Right cardiac atrium (tissue), 5 donors: Measurements from ENCODE around the gene SMAD7. TPM values are rescaled to one million over a fixed set of nuclear protein-coding genes. Genes with fewer than 3 reads are reported as not detected.

ENCODE experiments used
- ATAC-seq, 2 donors: fragments of 200-7000 bp; cut with Tn5 transposase; one replicate each; pipeline versions ENCODE4 v1.8.0 to v1.9.1; 2020; ENCODE audit warnings: moderate library complexity in 2 of 2, mild to moderate bottlenecking in 1 of 2
- DNase-seq, 3 donors: peaks; one replicate each; pipeline ENCODE4 v3.0.0-alpha.2; 2020
- H3K27ac ChIP-seq: one replicate; pipeline ENCODE4 v1.5.1; 2013; ENCODE audit warnings: mild to moderate bottlenecking, low read length, control low read depth, moderate library complexity
- H3K27me3 ChIP-seq: one replicate; pipeline ENCODE4 v1.6.1; 2013; ENCODE audit not compliant: control insufficient read depth, insufficient read depth
- H3K4me1 ChIP-seq: one replicate; pipeline ENCODE4 v1.6.1; 2013; ENCODE audit warnings: low read length; ENCODE audit not compliant: control insufficient read depth, insufficient read depth
- H3K4me3 ChIP-seq: one replicate; pipeline ENCODE4 v1.5.1; 2013; ENCODE audit warnings: low read length, control low read depth
- H3K9me3 ChIP-seq: one replicate; pipeline ENCODE4 v1.6.1; 2013; ENCODE audit warnings: low read length; ENCODE audit not compliant: control insufficient read depth
- WGBS: extraction: QIAGEN DNeasy Blood & Tissue Kit; methylation state at CpG from one replicate; pipeline ENCODE4 v1.1.7; 2013; 5-methylcytosine and 5-hydroxymethylcytosine counted together
- intact Hi-C, 4 donors: fragments of 100-400 bp; cut with DNase I; formaldehyde crosslinking; loops; one replicate each; pipeline versions ENCODE4 v1.11.0 to v1.14.0; 2022 to 2023
- polyA plus RNA-seq: library from polyadenylated mRNA; stranded (reverse); fragments of 200-250 nt; gene quantifications from one replicate; pipeline ENCODE4 v1.2.3, GENCODE V29; 2013
- total RNA-seq, 4 donors: library from RNA; stranded (reverse); fragmentation: NEBNext Ultra II Directional; extraction: Animal tissue kit (Norgen Biotek cat#: 25700); gene quantifications; one replicate each; pipeline ENCODE4 v1.2.1, GENCODE V29; 2021
- donor health status: healthy with polysubstance abuse.
- donor health status: DM: no; HTN: yes; CAD: no.
- donor health status: DM: no; HTN: no; CAD: no.
- donor health status: DM: no; HTN: yes; CAD: no; lungs with severe emphysema.
- donor health status: DM: yes; HTN: yes; CAD: no.

The SMAD7 gene
- total and polyA plus RNA-seq, 5 donors, result 34.8 to 97.6 (median 92.1) TPM

- H3K4me3 ChIP-seq, result no peak overlapping the region
- no peak for DNase-seq
- H3K27ac ChIP-seq, result no peak overlapping the region
- H3K9me3 ChIP-seq, result no peaks in the 10 kb centered on the region
- 98% methylated on average over 1 of the region's 1 CpG for WGBS
- ATAC-seq, result no peak
- intact Hi-C loops, result no loop called here
- no peaks in the 10 kb centered on the region for H3K27me3 ChIP-seq
- H3K4me1 ChIP-seq, result no peaks in the 10 kb centered on the region
Measured at GRCh38 chr18:48880931-48881330, 69.8 kb downstream of the SMAD7 start.

GRCh38 chr18:48879008-48879431 lies 71.7 kb downstream of the SMAD7 start:
- Histone ChIP-seq H3K4me1 (no peaks in the 10 kb centered on the region), H3K27me3 (no peaks in the 10 kb centered on the region), H3K9me3 (no peaks in the 10 kb centered on the region), H3K27ac (no peak overlapping the region), H3K4me3 (no peak overlapping the region)
- intact Hi-C loops, result no loop called here
- peak in 1 of 3 donors; percentile 25 for DNase-seq
- ATAC-seq, result no peak
- 79% methylated on average over 15 of the region's 15 CpGs for WGBS

GRCh38 chr18:48878471-48878870 lies 72.3 kb downstream of the SMAD7 start:
- peak; percentile 58 to 83 for ATAC-seq
- DNase-seq, result peak in 2 of 3 donors; percentile 63 to 68
- H3K27ac ChIP-seq, result no peak overlapping the region
- WGBS, result 65% methylated on average over 12 of the region's 12 CpGs
- H3K27me3 ChIP-seq, result no peaks in the 10 kb centered on the region
- no peaks in the 10 kb centered on the region for H3K9me3 ChIP-seq
- intact Hi-C loops, result no loop called here
- no peaks in the 10 kb centered on the region for H3K4me1 ChIP-seq
- H3K4me3 ChIP-seq, result no peak overlapping the region

- no peaks in the 10 kb centered on the region for H3K27me3 ChIP-seq
- no peak for DNase-seq
- ATAC-seq, result no peak
- WGBS, result 80% methylated on average over 3 of the region's 3 CpGs
- intact Hi-C loops, result no loop called here
- no peak overlapping the region for H3K27ac ChIP-seq
- no peaks in the 10 kb centered on the region for H3K4me1 ChIP-seq
- no peak overlapping the region for H3K4me3 ChIP-seq
- no peaks in the 10 kb centered on the region for H3K9me3 ChIP-seq
Measured at GRCh38 chr18:48877941-48878340, 72.8 kb downstream of the SMAD7 start.

- ATAC-seq (no peak), DNase-seq (peak in 1 of 3 donors; percentile 21)
- H3K27ac ChIP-seq, result no peak overlapping the region
- intact Hi-C loops, result no loop called here
- no peaks in the 10 kb centered on the region for H3K9me3 ChIP-seq
- H3K4me3 ChIP-seq, result no peak overlapping the region
- no peaks in the 10 kb centered on the region for H3K4me1 ChIP-seq
- WGBS, result 95% methylated on average over 6 of the region's 6 CpGs
- H3K27me3 ChIP-seq, result no peaks in the 10 kb centered on the region
Measured at GRCh38 chr18:48876590-48876989, 74.2 kb downstream of the SMAD7 start.

- Histone ChIP-seq H3K4me3 (no peak overlapping the region), H3K9me3 (no peaks in the 10 kb centered on the region), H3K27ac (no peak overlapping the region), H3K27me3 (no peaks in the 10 kb centered on the region), H3K4me1 (no peaks in the 10 kb centered on the region)
- intact Hi-C loops, result no loop called here
- ATAC-seq, result no peak
- 54% methylated on average over 15 of the region's 15 CpGs for WGBS
- DNase-seq, result peak in 1 of 3 donors; percentile 64
Measured at GRCh38 chr18:48875942-48876511, 74.7 kb downstream of the SMAD7 start.

- H3K4me1 ChIP-seq, result no peaks in the 10 kb centered on the region
- intact Hi-C loops, result no loop called here
- 92% methylated on average over 18 of the region's 18 CpGs for WGBS
- no peaks in the 10 kb centered on the region for H3K9me3 ChIP-seq
- ATAC-seq (no peak), DNase-seq (peak in 1 of 3 donors; percentile 22)
- H3K27ac ChIP-seq, result no peak overlapping the region
- no peaks in the 10 kb centered on the region for H3K27me3 ChIP-seq
- no peak overlapping the region for H3K4me3 ChIP-seq
Measured at GRCh38 chr18:48875314-48875941, 75.3 kb downstream of the SMAD7 start.

GRCh38 chr18:48874701-48875162 lies 76.0 kb downstream of the SMAD7 start:
- intact Hi-C loops, result no loop called here
- Histone ChIP-seq H3K4me1 (no peaks in the 10 kb centered on the region), H3K4me3 (no peak overlapping the region), H3K27ac (no peak overlapping the region), H3K9me3 (no peaks in the 10 kb centered on the region), H3K27me3 (no peaks in the 10 kb centered on the region)
- DNase-seq (peak in 1 of 3 donors; percentile 48), ATAC-seq (no peak)
- 76% methylated on average over 15 of the region's 15 CpGs for WGBS

- intact Hi-C loops, result no loop called here
- H3K4me1 ChIP-seq, result no peaks in the 10 kb centered on the region
- WGBS, result 78% methylated on average over 5 of the region's 5 CpGs
Measured at GRCh38 chr18:48874233-48874632, 76.5 kb downstream of the SMAD7 start.

GRCh38 chr18:48872234-48873145 lies 78.3 kb downstream of the SMAD7 start:
- Histone ChIP-seq H3K27ac (no peak overlapping the region), H3K9me3 (no peaks in the 10 kb centered on the region), H3K27me3 (no peaks in the 10 kb centered on the region), H3K4me1 (no peaks in the 10 kb centered on the region), H3K4me3 (no peak overlapping the region)
- ATAC-seq (no peak), DNase-seq (peak in 2 of 3 donors; percentile 24 to 48)
- WGBS, result 83% methylated on average over 20 of the region's 20 CpGs
- intact Hi-C loops, result no loop called here

More at GRCh38 chr18:48874233-48874632, 76.5 kb downstream of the SMAD7 start:
- H3K9me3 ChIP-seq, result no peaks in the 10 kb centered on the region
- H3K4me3 ChIP-seq, result no peak overlapping the region
- peak in 1 of 3 donors; percentile 44 for DNase-seq
- no peaks in the 10 kb centered on the region for H3K27me3 ChIP-seq
- no peak for ATAC-seq
- no peak overlapping the region for H3K27ac ChIP-seq
